Right lobe of liver (tissue), 6 donors: ENCODE results near the gene TPPP2. TPM values are rescaled to one million over a fixed set of nuclear protein-coding genes. Genes with fewer than 3 reads are reported as not detected.
A peak's percentile ranks its signal among the peaks of the same experiment; 100 is the strongest.

ENCODE experiments used
- ATAC-seq, 4 donors: fragments of 200-7000 bp; cut with Tn5 transposase; one replicate each; pipeline ENCODE4 v1.9.1; 2020; ENCODE audit warnings: mild to moderate bottlenecking in 4 of 4, moderate library complexity in 4 of 4
- DNase-seq, 3 donors: peaks; one replicate each; pipeline ENCODE4 v3.0.0-alpha.2; 2020
- H3K27ac ChIP-seq, 3 donors: fragments of 200-600 bp; one replicate each; pipeline ENCODE4 v1.8.0; 2022
- H3K27me3 ChIP-seq, 2 donors: fragments of 200-600 bp; one replicate each; pipeline ENCODE4 v1.8.0; 2022
- H3K36me3 ChIP-seq, 4 donors: fragments of 200-600 bp; sonication (generic) in 1 of 4; one replicate each; pipeline versions ENCODE4 v1.5.1 to v1.8.0; 2017 to 2022; ENCODE audit warnings: control low read depth in 1 of 4
- H3K4me1 ChIP-seq, 4 donors: fragments of 200-600 bp; sonication (generic) in 1 of 4; one replicate each; pipeline versions ENCODE4 v1.5.1 to v1.8.0; 2017 to 2022; ENCODE audit warnings: control low read depth in 1 of 4
- H3K4me3 ChIP-seq, 3 donors: fragments of 200-600 bp; one replicate each; pipeline ENCODE4 v1.8.0; 2022
- H3K9me3 ChIP-seq, 4 donors: fragments of 200-600 bp; sonication (generic) in 1 of 4; one replicate each; pipeline versions ENCODE4 v1.5.1 to v1.8.0; 2017 to 2022; ENCODE audit warnings: control low read depth in 1 of 4
- POLR2A ChIP-seq: fragments of 450-650 bp; IDR thresholded peaks from one replicate; pipeline ENCODE4 v1.6.1; 2017; ENCODE audit warnings: antibody characterized with exemption, mild to moderate bottlenecking
- WGBS: methylation state at CpG from one replicate; pipeline ENCODE4 v1.1.6; 2018; ENCODE audit warnings: low coverage, low lambda C conversion rate; ENCODE audit not compliant: insufficient coverage; ENCODE audit errors: missing lambda C conversion rate; 5-methylcytosine and 5-hydroxymethylcytosine counted together
- intact Hi-C, 2 donors: fragments of 100-400 bp; cut with DNase I; formaldehyde crosslinking; loops; one replicate each; pipeline versions ENCODE4 v1.11.2 to v1.14.1; 2022
- total RNA-seq, 6 experiments: library from RNA; depleted of rRNA in 2 of 6; stranded (reverse); fragments of >200 nt in 2 of 6; fragmentation: NEBNext Ultra II Directional in 3 of 6; extraction: Animal tissue kit (Norgen Biotek cat#: 25700) in 3 of 6; gene quantifications; one replicate each; pipeline versions ENCODE4 v1.1.0 to v1.2.4, GENCODE V29; 2016 to 2023
- TF ChIP-seq, protein P1 (sequence below), 4 donors: fragments of 200-600 bp in 3 of 4; fragments of 450-650 bp in 1 of 4; IDR thresholded peaks; one replicate each; pipeline versions ENCODE4 v1.5.1 to v1.8.0; 2016 to 2022; ENCODE audit warnings: antibody characterized with exemption in 4 of 4, mild to moderate bottlenecking in 2 of 4
- donor health status: DM: no; HTN: yes; CAD: no.
- donor health status: DM: no; HTN: no; CAD: no.
- donor health status: DM: no; HTN: no; CAD: no.
- donor health status: DM: no; HTN: yes; CAD: no.
- donor health status: DM: no; HTN: yes; CAD: no.

TPPP2 gene
- total RNA-seq, 6 experiments from 2014 or later = 0.24 to 3.4 (median 1.6) TPM

DNA sequence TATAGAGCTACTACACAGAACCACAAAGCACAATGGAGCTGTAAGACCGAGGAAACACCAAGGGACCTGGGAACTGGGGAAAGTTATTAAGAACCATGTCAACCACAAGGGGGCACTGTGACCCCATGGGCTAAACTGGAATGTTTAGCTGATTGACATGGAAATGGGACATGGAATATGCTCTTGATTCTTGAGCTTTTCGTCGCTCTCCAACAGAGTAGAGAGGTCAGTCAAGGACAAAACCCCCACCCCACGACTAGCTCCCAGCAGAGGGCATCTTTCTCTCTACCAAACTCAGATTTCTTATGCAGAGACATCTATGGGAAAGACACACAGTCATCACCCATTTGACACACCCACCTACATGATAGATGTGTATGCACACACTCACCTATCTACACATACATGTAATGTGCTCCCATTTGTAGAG lies 15.2 kb upstream of the TPPP2 start:
- WGBS = 0% methylated on average over 3 of the region's 4 CpGs
- Histone ChIP-seq H3K36me3 (peaks cover 0 to 28% (median 20%) of the 10 kb centered on the region in 4 donors), H3K4me1 (peaks cover 0 to 9% (median 0%) of the 10 kb centered on the region in 4 donors), H3K9me3 (no peaks in the 10 kb centered on the region), H3K4me3 (no peak overlapping the region), H3K27ac (no peak overlapping the region), H3K27me3 (no peaks in the 10 kb centered on the region)
- ATAC-seq (peak; percentile 90 to 96 (median 94)), DNase-seq (peak; percentile 72 to 86 (median 73))
- intact Hi-C loops = loop anchor here (5.0 to 10.0 kb wide), 2 partner anchors 78 to 80 kb away; partner anchors contain the start of gene ZNF219 (in 1 of the 2)
- TF ChIP-seq, protein P1, sequence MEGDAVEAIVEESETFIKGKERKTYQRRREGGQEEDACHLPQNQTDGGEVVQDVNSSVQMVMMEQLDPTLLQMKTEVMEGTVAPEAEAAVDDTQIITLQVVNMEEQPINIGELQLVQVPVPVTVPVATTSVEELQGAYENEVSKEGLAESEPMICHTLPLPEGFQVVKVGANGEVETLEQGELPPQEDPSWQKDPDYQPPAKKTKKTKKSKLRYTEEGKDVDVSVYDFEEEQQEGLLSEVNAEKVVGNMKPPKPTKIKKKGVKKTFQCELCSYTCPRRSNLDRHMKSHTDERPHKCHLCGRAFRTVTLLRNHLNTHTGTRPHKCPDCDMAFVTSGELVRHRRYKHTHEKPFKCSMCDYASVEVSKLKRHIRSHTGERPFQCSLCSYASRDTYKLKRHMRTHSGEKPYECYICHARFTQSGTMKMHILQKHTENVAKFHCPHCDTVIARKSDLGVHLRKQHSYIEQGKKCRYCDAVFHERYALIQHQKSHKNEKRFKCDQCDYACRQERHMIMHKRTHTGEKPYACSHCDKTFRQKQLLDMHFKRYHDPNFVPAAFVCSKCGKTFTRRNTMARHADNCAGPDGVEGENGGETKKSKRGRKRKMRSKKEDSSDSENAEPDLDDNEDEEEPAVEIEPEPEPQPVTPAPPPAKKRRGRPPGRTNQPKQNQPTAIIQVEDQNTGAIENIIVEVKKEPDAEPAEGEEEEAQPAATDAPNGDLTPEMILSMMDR (IDR thresholded peaks at IDR 0.05) = peak; percentile 90 to 97 (median 94)
- TF ChIP-seq POLR2A = no peak

DNA sequence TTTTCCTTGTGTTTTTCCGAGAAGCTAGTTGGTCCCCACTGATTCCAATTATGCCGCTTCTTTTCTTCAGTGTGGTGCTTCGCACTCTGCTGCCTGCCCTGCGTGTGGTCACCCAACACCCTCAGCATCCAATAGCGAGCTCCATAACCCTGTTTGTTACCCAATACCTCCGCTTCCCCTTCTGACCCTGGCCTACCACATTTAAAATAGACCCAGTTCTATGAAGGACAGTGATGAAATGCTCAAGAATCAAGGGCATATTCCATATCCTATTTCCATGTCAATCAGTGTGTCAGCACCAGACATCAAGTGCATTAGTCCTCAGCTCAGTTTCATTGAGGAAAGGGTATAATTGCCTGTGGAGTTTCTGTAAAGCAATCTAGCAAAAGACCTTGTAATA lies 14.7 kb upstream of the TPPP2 start:
- ATAC-seq = peak; percentile 33 to 56 (median 38)
- Histone ChIP-seq H3K36me3 (peaks cover 0 to 33% (median 23%) of the 10 kb centered on the region in 4 donors), H3K27ac (no peak overlapping the region)

DNA sequence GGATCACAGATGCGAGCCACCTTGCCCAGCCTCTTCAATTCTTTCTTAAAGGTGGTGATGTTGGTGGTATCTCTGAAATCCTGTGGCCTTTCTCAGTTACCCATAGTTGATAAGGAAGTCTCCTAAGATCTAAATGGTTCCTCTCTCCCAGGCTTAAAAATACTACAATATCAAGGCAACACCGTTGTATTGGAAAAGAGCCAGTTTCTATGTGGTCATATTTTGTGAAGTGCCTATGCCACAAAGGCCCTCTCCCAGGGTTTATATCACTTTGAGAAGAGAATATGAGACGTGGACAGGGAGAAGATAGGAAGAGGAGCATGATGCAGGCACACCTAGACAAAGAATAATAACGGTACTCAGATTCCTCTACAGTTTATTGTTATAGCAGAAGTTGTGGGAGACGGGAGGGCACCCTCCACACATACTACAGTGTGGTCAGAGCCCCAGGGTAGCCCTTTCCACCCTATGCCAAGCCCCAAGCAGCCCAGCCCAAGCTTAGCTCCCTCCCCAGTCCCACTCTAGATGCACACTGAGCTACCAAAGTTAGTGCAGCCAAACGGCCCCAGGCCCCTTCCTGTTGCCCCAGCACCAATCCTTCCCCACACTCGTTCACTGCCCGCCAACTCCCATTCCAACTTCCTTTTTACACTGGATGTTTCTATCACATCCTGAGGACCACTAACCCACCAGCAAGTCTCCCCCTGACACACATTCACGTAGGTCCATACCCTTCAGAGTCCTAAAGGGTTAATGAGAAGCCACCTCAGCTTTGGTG lies 13.4 kb upstream of the TPPP2 start:
- H3K9me3 ChIP-seq = no peaks in the 10 kb centered on the region
- H3K4me3 ChIP-seq = no peak overlapping the region
- H3K4me1 ChIP-seq = peaks cover 0 to 9% (median 0%) of the 10 kb centered on the region in 4 donors
- no peak overlapping the region for H3K27ac ChIP-seq
- TF ChIP-seq, protein P1 (IDR thresholded peaks at IDR 0.05) = no peak
- TF ChIP-seq POLR2A = no peak
- intact Hi-C loops = loop anchor here (5.0 to 10.0 kb wide), 2 partner anchors 76 to 78 kb away; partner anchors contain the start of gene ZNF219 (in 1 of the 2)
- peaks cover 0 to 46% (median 29%) of the 10 kb centered on the region in 4 donors for H3K36me3 ChIP-seq
- H3K27me3 ChIP-seq = no peaks in the 10 kb centered on the region
- ATAC-seq = no peak
- DNase-seq = no peak
- 51% methylated on average over 9 of the region's 9 CpGs for WGBS

More for the DNA sequence above, 14.7 kb upstream of the TPPP2 start:
- intact Hi-C loops = loop anchor here (5.0 to 10.0 kb wide), 2 partner anchors 77 to 79 kb away; partner anchors contain the start of gene ZNF219 (in 1 of the 2)
- Histone ChIP-seq H3K9me3 (no peaks in the 10 kb centered on the region), H3K4me3 (no peak overlapping the region), H3K4me1 (peaks cover 0 to 9% (median 0%) of the 10 kb centered on the region in 4 donors), H3K27me3 (no peaks in the 10 kb centered on the region)
- DNase-seq = no peak
- 16% methylated on average over 6 of the region's 6 CpGs for WGBS
- TF ChIP-seq, protein P1 (IDR thresholded peaks at IDR 0.05) = no peak
- TF ChIP-seq POLR2A = no peak

DNA sequence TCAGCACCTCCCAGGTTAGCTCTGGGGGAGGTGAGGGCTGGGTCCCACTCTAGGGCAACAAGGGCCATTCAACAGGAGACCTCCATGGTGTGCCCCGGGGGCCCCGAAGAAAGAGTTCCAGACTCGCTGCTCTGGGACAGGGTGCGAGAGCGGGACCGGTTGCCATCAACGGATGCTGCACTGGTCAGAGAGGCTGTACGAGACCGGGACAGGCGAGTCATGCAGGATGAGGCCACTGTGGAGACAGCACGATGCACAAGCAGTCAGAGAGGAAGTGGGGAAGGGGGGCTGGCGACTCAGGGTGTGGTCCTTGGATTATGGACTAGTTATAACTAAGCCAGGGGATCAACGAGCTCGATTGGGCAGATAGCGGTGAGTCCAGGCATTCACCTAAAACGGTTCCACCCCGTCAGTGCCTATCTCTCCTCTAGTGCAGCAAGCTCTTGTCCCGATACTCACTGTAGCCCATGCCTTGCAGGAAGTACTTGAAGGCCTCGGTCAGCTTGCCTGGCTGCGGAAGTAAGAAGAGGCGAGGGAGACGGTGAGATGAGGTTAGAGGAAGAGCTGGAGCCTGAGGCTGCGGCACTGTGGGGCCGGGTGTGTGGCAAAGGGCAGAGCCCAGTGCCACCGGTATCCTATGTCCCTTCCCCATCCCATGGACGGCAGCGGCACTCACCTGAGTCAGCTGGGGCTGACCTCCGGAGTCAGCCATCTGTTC lies 12.3 kb upstream of the TPPP2 start:
- intact Hi-C loops = loop anchor here (5.0 to 10.0 kb wide), 2 partner anchors 75 to 77 kb away; partner anchors contain the start of gene ZNF219 (in 1 of the 2)
- peaks cover 0 to 10% (median under 1%) of the 10 kb centered on the region in 4 donors for H3K4me1 ChIP-seq
- no peaks in the 10 kb centered on the region for H3K27me3 ChIP-seq
- H3K9me3 ChIP-seq = no peaks in the 10 kb centered on the region
- TF ChIP-seq, protein P1 (IDR thresholded peaks at IDR 0.05) = no peak
- no peak for TF ChIP-seq POLR2A
- ATAC-seq (peak in 3 of 4 donors; percentile 3 to 12 (median 9)), DNase-seq (no peak)
- 62% methylated on average over 12 of the region's 28 CpGs for WGBS
- no peak overlapping the region for H3K27ac ChIP-seq
- peaks cover 0 to 50% (median 29%) of the 10 kb centered on the region in 4 donors for H3K36me3 ChIP-seq
- no peak overlapping the region for H3K4me3 ChIP-seq
